Osteoblast (primary cell): Measurements from ENCODE around the gene VEGFC. TPM values are rescaled to one million over a fixed set of nuclear protein-coding genes. Genes with fewer than 3 reads are reported as not detected.

Source experiments
- DNase-seq: peaks from one replicate; pipeline ENCODE4 v3.0.0; 2011; ENCODE audit warnings: low spot score, mixed read lengths; ENCODE audit not compliant: insufficient read length; ENCODE audit errors: missing footprints
- H2AFZ ChIP-seq: 2 replicates; pipeline ENCODE4 v1.6.0; 2011; ENCODE audit warnings: mild to moderate bottlenecking, low read length
- H3K27ac ChIP-seq: 2 replicates; pipeline ENCODE4 v1.5.1; 2011; ENCODE audit warnings: mild to moderate bottlenecking, low read depth, low read length, moderate library complexity
- H3K27me3 ChIP-seq: 2 replicates; pipeline ENCODE4 v1.6.0; 2012; ENCODE audit warnings: mild to moderate bottlenecking, control low read depth, inconsistent platforms, low read length, moderate library complexity; ENCODE audit not compliant: insufficient read depth
- H3K36me3 ChIP-seq: 2 replicates; pipeline ENCODE4 v1.5.1; 2011; ENCODE audit warnings: mild to moderate bottlenecking, low read length, control low read depth, moderate library complexity; ENCODE audit not compliant: insufficient read depth
- H3K4me1 ChIP-seq: 2 replicates; pipeline ENCODE4 v1.5.1; 2011; ENCODE audit warnings: mild to moderate bottlenecking, low read length, control low read depth, moderate library complexity; ENCODE audit not compliant: insufficient read depth
- H3K4me2 ChIP-seq: 2 replicates; pipeline ENCODE4 v1.6.0; 2011; ENCODE audit warnings: mild to moderate bottlenecking, low read length; ENCODE audit not compliant: insufficient read depth
- H3K4me3 ChIP-seq: fragments of 200-600 bp; sonication (generic); 3 replicates; pipeline ENCODE4 v1.5.1; 2012; ENCODE audit warnings: mild to moderate bottlenecking, low read length, inconsistent platforms; ENCODE audit not compliant: insufficient read depth
- H3K79me2 ChIP-seq: 2 replicates; pipeline ENCODE4 v1.6.0; 2012; ENCODE audit warnings: mild to moderate bottlenecking, low read length, control low read depth, inconsistent platforms; ENCODE audit not compliant: insufficient read depth
- H3K9me3 ChIP-seq: 2 replicates; pipeline ENCODE4 v1.5.1; 2011; ENCODE audit warnings: low read depth, low read length, control low read depth
- H4K20me1 ChIP-seq: 2 replicates; pipeline ENCODE4 v1.6.0; 2012; ENCODE audit warnings: mild to moderate bottlenecking, low read length, control low read depth; ENCODE audit not compliant: insufficient read depth
- CTCF ChIP-seq: IDR thresholded peaks from 2 replicates; pipeline ENCODE4 v1.5.1; 2011; ENCODE audit warnings: mild to moderate bottlenecking, low read depth, low read length, moderate library complexity; ENCODE audit errors: extremely low read depth
- total RNA-seq: library from RNA; depleted of rRNA; stranded (reverse); fragments of >200 nt; gene quantifications from 2 replicates; pipeline ENCODE4 v1.2.3, GENCODE V29; 2012

The VEGFC gene
- total RNA-seq, 1 donor: 55.4 TPM

- H3K27me3 ChIP-seq: no peaks in the 10 kb centered on the region
- H3K36me3 ChIP-seq: peaks cover 13% of the 10 kb centered on the region
- peak overlapping the region; percentile 72 for H3K27ac ChIP-seq
- DNase-seq: peak; percentile 74
- peaks cover 96% of the 10 kb centered on the region for H3K79me2 ChIP-seq
- no peak for TF ChIP-seq CTCF
- no peak overlapping the region for H3K4me3 ChIP-seq
- peaks cover 67% of the 10 kb centered on the region for H4K20me1 ChIP-seq
- no peaks in the 10 kb centered on the region for H3K9me3 ChIP-seq
- no peak overlapping the region for H2AFZ ChIP-seq
- H3K4me1 ChIP-seq: peaks cover 80% of the 10 kb centered on the region
- peak overlapping the region; percentile 53 for H3K4me2 ChIP-seq
Measured at GRCh38 chr4:176778491-176778890, 14.2 kb downstream of the VEGFC start.

- H3K36me3 ChIP-seq: peaks cover 11% of the 10 kb centered on the region
- peak overlapping the region; percentile 72 for H3K27ac ChIP-seq
- no peak for TF ChIP-seq CTCF
- peak overlapping the region; percentile 53 for H3K4me2 ChIP-seq
- peaks cover 96% of the 10 kb centered on the region for H3K79me2 ChIP-seq
- no peak overlapping the region for H3K4me3 ChIP-seq
- H3K4me1 ChIP-seq: peaks cover 80% of the 10 kb centered on the region
- H4K20me1 ChIP-seq: peaks cover 66% of the 10 kb centered on the region
- no peak overlapping the region for H2AFZ ChIP-seq
- H3K27me3 ChIP-seq: no peaks in the 10 kb centered on the region
- peak; percentile 52 for DNase-seq
- H3K9me3 ChIP-seq: no peaks in the 10 kb centered on the region
Measured at GRCh38 chr4:176778063-176778462, 14.7 kb downstream of the VEGFC start.

DNA sequence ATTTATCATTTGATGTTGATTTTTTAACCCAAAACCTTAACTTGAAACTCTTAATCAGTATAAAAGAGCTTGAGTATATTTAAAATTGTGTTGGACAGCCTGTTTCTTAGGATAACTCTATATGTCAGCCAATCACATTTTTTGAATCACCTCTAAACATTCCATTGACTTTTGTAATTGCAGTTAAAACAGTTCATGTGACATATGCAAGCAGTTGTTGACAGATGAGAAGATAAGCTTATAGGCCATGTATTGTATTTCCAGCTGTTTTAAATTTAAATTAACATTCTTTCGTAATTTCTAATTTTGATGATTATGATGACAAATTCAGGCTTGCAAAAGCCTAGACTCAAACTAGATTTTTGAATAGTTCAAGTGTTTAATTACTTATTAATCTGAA, 17.4 kb downstream of the VEGFC start:
- H3K27me3 ChIP-seq: no peaks in the 10 kb centered on the region
- H3K36me3 ChIP-seq: peaks cover 19% of the 10 kb centered on the region
- no peak for TF ChIP-seq CTCF
- no peak overlapping the region for H3K4me2 ChIP-seq
- H3K79me2 ChIP-seq: peaks cover 97% of the 10 kb centered on the region
- H3K4me3 ChIP-seq: no peak overlapping the region
- DNase-seq: no peak
- H2AFZ ChIP-seq: no peak overlapping the region
- peaks cover 63% of the 10 kb centered on the region for H4K20me1 ChIP-seq
- H3K9me3 ChIP-seq: no peaks in the 10 kb centered on the region
- peak overlapping the region; percentile 49 for H3K27ac ChIP-seq
- H3K4me1 ChIP-seq: peaks cover 81% of the 10 kb centered on the region

DNA sequence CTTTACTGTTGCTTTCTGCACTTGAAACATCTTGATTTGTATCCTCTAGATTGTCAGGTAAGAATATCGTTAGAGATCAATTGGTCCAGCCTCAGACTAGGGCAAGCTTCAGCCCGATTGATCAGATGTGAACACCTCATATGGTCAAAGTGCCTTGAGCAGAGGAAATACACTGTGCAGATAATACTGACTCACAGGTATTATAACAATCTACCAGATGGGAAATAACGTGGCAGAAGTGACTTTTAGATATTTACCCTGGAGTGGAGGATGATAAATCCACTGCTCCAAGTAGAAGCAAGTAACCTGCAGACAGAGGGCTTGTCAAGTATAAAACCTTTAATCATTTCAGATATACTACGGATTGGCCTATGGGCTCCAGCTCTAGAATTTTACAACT, 17.9 kb downstream of the VEGFC start:
- Histone ChIP-seq H2AFZ (no peak overlapping the region), H3K4me3 (no peak overlapping the region), H3K36me3 (peaks cover 17% of the 10 kb centered on the region), H3K27me3 (no peaks in the 10 kb centered on the region), H4K20me1 (peaks cover 61% of the 10 kb centered on the region), H3K9me3 (no peaks in the 10 kb centered on the region), H3K4me1 (peaks cover 84% of the 10 kb centered on the region), H3K79me2 (peaks cover 97% of the 10 kb centered on the region), H3K4me2 (peak overlapping the region; percentile 30), H3K27ac (peak overlapping the region; percentile 40)
- no peak for TF ChIP-seq CTCF
- DNase-seq: no peak
